HS-27A (cell line): ENCODE data around the gene UBE3D.
"Not testable (repeated sequence)": the region's sequence is repeated elsewhere in the genome, so short reads cannot be mapped to it uniquely, and the experiment has no call there.

Experiments
- DNase-seq: peaks from one replicate; pipeline ENCODE4 v3.0.0-alpha.2; 2012; ENCODE audit warnings: low read depth, missing footprints

The UBE3D gene

DNA sequence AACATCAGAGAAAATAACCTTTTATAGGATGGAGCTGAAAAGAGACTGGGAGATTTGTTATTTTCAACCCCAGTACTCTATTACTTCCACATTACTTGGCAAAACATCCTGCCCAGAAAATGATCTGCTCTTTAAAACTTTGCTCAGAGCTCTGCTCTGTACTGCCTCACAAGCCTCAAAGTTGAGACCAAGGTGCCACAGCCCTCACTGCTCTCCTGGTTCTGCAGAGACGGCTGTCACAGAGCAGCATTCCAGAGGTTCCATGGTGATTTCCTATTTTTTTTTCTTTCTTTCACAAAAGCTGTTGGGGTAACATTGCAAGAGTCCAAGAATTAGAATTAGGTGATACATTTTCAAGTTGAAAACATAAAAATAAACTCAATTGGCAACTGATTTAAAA, 155.2 kb downstream of the UBE3D start:
- DNase-seq, result no peak

DNA sequence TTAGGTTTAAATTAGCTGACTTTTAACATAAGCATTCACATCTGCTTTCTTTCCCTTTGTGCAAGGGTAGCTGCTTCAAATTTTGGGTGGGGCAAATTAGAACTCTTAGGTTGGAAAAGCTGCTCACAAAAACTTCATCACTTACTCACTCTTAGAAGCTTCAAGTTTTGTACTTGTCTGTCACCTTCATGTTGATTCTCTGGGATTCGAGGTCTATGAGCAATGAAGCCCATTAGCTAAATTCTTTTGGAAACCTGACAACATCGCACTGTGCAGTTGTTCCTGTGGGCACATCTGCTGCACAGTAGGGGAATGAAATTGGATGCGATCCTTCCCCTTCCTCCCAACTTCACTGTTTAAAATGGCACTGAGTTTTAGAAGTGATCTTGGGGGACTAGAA, 156.1 kb downstream of the UBE3D start:
- no peak for DNase-seq

DNA sequence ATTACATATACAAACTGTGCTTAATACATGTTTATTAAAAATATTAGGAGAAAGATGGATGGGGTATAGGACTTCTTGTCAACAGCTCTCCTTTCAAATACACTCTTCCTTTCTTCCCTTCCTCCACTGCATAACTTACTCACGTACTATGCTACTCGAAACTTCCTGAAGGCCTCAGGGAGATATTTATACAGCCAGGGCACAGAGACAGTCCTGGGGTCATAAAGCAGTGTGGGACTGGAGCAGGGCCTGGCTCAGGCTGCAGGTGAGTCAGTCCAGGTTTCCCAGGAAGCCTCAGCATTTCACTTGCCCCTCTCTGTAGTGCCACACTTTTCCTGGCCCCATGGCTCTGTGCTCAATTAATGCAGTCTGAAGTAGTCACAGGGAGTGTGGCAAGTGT, 157.0 kb downstream of the UBE3D start:
- DNase-seq, result no peak

DNA sequence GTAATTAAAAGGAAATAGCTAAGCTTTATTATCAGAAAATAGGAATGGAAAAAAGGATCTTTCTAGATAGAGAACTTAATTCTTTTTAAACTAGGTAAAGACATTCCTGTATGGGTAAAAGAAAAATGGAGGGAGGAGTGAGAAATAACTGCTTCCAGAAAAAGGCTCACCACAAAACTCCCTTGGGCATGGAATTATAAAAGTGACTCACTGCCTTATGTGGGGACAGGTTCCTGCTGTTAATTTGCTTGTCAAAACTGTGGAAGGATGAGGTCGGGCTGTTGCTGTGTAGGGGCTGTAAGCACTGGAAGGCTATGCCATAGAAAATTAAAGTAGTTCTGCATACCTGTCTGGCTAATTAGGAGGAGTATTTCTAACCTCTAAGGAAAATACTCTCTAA, 158.7 kb downstream of the UBE3D start:
- DNase-seq, result peak; percentile 7

DNA sequence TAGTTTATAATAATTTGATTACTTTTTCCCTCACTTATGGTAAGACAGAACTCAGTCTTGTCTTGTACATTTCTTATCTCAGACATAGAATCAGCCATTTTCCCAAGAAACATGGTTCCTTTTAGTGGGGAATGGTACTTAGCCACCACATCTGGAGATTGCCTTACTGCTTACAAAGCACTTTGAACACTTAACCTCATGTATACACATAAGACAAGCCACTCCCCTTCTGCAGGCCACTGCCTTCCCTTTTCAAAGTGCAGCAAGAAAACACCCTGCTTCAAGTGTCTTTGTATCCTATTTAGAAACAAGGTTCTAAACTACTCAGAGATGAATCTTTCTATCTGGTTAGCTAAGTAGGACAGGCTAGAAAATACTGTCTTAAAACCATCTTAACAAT, 159.2 kb downstream of the UBE3D start:
- no peak for DNase-seq

DNA sequence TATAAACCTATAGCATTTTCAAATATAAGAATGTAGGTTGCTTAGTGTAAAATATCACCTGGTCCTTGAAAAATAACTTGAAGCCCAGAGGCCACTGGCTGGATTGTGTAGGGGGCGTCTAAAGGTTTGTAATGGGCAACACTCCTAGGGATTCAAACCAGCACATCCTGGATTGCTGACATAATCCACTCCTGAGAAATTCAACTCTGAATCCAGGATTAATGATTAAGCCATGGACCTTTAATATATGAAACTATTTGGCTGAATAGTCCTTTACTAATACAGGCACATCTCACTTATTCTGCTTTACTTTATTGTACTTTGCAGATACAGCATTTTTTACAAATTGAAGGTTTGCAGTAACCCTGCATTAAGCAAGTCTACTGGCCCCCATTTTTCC, 160.8 kb downstream of the UBE3D start:
- no peak for DNase-seq

DNA sequence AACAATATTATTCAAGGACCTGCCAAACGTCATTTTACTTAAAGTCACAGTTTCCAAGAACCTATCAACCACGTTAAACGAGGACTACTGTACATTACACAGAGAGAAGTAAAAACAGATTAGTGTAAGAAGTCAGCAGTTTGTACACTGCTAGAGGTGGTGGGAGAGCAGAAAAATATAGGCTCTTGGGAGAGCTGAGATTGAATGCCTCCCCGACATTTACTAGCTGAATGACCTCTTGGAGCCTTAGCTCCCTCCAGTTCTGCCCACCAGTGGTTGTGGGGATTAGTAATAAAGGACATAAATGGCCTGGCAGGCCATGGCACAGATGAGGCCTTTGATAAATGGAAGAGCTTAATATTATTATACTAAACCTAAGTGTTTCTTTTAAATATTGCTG, 161.4 kb downstream of the UBE3D start:
- DNase-seq, result no peak

DNA sequence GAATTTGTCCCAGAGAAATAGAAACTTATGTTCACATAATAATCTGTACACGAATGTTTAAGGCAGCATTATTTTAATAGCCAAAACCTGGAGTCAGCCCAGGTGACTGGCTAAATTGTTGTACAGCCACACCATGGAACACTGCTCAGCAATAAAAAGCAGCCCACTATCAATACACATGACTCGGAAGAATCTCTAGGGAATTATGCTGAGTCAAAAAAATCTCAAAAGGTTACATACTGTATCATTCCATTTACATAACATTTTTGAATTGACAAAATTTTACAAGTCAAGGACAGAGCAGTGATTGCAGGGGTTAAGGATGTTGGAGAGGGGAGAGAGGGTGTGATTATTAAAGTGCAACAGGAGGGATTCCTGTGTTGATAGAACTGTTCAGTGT, 163.4 kb downstream of the UBE3D start:
- no peak for DNase-seq

DNA sequence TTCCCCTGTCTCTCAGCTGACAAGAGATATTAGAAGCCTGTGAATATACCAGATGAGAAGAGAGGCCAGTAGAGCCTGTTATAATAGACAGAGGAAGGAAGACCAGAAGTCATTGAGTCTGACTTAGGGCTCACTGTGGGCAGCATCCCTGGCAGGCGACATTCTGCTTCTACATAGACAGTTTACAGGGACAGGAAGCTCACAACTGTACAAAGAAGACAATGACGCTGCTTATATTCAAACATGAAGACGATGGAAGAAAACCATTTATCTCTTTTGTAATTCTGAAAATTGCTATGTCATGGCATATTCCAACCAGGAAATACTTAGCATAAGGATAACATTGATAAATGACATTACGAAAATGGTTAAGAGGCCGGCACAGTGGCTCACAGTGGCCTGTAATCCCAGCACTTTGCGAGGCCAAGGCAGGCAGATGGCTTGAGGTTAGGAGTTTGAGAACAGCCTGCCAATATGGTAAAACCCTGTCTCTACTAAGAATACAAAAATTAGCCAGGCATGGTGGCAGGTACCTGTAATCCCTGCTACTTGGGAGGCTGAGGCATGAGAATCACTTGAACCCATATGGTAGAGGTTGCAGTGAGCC, 170.9 kb downstream of the UBE3D start:
- DNase-seq, result no peak

DNA sequence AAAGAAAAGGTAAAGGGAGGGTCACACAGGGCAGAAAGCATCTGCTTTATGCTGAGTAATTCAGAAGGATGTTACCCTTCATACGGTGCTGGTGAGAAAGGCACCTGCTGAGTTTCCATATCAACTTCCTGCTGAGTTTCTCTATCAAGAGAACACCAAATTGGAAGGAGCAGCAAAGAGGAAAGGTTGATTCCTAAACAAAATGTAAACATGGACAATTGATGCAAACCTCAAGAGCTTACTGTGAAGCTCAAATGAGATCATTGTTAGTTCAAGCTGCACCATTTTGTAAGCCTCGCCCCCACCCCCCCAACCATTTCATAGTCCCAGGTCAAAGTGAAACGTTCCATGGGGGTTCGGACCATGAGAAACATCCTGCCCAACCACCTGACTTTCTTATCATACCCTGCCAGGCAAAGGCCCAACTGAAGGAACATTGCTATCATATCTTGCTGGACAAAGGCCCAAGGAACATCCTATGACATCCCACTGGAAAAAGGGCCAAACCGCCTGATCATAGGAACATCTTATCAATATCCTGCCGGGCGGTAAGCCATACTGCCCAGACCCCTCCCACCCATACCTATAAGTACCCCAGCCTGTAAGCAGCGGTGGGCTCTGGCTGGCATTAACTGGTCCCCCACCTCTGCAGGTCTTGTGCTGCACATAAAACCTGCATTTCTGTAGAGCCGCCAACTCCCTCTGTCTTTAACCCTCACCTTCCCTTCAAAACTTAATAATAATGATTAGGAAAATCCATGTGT, 171.6 kb downstream of the UBE3D start:
- DNase-seq, result no peak

DNA sequence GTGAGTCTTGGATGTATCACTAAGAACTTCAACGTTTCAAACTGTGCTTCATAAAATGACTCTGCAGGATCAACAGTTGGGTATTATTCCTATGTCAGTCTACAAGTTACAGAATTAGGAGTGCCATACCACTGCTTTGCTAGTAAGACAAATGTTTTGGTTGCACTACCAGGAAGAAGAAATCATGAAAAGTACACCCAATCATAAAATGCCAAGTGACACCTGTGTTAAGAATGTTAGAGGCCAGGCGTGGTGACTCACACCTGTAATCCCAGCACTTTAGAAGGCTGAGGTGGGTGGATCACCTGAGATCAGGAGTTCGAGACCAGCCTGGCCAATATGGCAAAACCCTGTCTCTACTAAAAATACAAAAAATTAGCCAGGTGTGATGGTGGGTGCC, 174.1 kb downstream of the UBE3D start:
- DNase-seq, result not testable (repeated sequence)

DNA sequence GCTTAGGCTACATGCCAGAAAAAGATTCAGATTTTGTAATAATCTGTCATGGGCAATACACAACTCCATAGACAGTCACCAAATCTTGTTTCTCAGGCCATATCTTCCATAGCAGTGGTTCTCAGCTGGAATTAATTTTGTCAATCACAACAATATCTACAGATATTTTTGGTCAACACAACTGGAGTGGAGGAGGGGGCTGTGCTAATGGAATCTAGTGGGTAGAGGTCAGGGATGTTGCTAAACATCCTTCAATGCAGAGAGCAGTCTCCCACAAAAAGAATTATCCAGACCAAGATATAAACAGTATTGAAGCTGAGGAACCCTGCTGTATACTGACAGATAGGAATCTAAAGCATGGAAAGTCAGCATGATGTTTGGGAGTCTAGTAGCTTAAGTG, 174.6 kb downstream of the UBE3D start:
- no peak for DNase-seq

DNA sequence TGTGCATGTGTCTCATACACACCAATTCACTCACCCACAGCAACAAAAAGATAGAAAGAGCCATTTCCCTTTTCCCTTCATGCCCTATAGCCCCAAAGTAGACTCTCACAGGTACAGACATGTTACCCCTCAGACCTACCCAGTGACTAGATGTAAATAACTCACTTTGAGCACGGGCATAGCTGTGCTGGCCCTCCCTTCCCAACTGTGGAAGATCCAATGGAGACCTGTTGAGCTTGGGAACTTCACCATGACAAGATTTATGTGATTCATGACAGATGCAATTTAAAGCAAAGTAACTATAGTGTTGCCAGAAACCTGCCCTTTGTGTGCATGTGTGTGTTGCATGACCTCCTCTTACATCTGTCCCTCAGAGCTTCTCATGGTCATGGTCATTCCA, 175.4 kb downstream of the UBE3D start:
- no peak for DNase-seq

DNA sequence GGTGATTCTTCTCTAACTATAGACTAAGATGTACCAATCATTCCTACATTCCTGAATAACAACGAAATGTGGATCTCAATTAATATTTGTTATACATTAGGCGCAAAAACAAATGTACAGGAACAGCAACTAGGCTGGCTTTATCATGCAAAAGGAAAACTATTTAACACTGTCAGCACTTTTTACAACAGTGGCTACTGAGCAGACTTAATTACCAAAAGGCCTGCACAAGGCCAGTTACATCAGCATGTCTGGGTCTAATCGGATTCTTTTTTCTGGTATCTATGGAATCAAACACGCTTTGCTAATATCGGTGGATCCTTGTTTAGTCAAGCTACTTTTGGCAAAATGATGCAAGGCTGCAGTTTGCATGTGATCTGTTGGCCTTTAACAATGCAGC, 176.5 kb downstream of the UBE3D start:
- DNase-seq, result no peak

DNA sequence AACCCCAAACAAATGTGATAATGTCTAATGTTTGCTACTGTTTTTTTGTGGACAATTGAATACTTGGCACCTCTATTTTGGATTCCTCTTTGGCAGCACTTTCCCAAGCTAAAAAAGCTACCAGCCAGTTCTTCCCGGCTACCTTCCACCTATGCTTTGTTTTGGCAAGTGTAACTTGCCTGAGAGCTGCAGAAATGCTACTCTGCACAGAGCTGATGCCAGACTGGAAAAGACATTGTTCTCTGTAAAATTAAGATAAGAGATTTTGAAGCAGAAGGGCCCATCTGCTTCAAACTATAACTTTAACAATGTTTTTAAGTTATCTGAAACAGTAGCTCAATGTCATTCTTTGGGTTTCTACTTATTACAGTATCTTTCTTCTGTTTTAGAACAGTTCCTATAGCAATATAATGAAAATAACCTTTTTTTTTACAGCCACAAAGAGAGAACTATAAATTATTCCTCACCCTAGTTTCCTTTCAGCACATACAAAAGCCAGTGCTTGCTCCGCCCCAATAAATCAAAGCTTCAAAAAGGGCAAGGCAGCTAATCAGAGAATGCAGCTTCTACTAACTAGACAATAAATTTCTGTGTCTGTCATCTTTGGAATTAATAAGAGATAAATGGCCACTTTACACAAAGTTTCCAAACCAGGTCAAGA, 183.1 kb downstream of the UBE3D start:
- DNase-seq, result no peak

DNA sequence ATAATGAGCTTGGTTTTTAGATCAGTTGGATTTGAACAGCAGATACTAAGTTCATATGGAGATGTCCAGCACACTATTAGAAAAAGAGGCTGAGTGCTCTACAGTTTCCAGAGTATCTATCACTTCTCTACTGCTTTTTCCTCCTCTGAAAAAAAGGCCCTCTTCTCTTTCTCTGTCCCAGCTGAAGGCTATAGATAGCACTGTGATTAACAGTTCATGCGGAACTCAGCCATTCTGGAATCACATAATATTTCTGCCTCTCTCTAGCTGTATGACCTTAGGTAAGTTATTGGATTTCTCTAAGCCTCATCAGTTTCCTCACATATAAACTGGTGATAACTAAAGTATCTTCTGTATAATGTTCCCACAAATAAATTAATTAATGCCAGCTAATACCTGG, 184.1 kb downstream of the UBE3D start:
- no peak for DNase-seq

DNA sequence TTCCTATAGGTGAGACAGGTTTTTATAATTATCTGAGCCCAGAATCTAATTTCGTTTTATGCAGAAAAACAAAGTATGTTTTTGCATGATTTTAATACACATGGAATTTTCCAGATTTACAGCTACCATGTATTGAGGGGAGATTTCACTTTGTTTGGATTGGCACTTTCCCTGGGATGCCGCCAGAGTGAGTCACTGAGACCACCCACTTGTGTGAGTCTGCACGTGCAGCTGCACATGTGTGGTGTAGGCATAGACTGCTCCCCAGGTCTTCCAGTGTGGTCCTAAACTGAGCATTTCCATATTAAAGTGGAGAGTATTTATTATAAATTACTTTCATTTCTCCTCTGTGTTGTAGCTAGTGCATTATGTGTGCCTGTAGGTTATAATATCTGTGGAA, 186.8 kb downstream of the UBE3D start:
- DNase-seq, result peak; percentile 59

DNA sequence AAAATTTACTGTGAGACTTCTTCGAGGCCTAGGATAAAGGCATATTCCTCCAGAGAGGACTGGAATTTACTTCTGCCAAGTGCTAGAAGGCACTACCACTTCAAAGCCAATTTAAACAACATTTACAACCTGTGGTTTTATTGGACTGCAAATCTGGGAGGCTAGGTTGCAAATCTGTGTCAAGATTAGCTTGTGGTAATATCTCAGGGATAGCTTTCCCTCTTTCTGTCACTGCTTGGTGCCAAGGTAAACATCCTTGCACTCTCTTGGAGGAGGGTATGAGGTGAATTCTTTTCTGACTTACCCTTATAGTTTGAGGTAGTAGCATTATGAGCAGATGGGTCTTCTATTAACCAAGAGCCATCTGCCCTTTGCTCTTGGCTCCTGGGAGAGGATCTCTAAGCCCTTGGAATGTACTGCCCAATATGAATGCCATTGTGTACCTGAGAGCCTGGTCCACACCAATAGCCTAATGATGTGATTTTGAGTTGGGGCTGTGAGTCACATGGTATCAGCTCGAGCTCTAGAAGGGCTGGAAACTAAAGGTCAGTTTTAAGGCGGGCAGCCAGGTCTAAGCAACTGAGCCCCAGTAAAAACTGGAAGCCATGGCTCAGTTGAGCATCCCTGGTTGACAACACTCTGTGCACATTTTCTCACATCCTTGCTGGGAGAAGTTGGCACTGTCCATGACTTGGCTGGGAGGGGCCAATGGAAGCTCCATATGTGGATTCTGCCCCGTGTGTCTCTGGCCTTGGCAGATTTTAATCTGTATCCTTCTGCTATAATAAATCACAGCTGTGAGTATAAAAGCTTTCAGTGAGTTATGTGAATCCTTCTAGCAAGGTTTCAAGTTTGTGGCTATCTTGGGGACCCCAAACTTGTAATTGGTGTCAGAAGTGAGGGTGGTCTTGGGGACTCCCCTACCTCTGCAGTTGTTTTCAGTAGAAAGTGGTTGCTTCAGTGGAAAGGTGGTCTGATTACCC, 188.1 kb downstream of the UBE3D start:
- peak; percentile 40 for DNase-seq

DNA sequence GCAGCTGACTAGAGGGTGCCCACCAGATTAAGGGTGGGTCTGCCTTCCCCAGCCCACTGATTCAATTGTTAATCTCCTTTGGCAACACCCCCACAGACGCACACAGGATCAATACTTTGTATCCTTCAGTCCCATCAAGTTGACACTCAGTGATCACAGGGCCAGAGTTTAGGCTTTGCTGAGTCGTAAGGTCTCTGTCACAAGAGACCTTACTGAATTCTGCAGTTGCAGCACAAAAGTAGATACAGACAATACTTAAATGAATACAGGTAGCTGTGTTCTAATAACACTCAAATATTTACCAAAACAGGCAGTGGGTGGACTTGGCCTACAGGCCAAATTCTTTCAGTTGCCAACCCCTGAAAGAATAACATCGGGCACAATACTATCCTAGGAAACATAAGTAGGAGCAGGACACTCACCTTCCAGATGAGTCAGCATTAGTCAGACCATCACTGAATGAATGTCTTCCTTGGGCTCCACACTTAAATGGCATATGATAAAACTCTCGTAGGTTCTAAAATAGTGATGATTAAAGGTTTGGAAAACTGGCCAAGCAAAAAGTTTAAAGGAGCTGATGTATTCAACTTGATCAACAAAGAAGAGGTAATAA, 190.0 kb downstream of the UBE3D start:
- DNase-seq, result peak; percentile 62

DNA sequence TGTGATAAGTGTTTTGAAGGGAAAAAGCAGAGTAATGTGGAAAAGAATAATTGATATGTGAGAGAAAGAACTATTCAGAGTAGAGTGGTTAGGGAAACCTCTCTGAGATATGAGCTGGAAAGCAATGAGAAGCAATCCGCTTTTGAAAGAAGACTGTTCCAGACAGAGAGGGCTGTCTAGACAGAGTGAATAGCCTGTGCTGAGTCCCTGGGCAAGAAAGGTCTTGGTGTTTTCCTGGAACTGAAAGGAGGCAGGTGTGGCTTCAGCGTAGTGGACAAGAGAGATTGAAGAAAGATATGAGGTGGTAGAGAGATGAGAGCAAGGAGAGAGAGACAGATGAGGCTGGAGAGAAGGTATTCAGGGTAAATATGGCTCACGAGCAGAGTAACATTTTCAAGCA, 190.8 kb downstream of the UBE3D start:
- no peak for DNase-seq

DNA sequence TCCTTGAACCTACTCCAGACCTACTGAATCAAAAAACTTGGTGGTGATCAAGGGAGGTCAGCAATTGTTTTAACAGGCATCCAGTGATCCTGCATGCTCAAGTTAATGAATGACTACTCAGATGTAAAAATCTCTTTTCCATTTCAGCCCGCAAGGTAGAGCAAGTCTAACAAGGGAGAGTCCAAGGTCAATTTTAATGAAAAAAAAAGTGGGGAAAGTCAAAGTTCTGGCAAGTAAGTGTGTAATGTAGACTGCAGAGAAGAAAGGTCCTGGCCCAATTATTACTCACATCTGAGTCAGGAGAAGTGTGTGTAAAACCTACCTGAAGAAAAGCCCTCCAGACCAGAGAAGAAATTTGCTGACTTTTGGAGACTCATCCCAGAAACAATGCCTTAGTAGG, 193.5 kb downstream of the UBE3D start:
- no peak for DNase-seq
